ENCODE data around the gene LARP4B.
"Not testable (repeated sequence)": the region's sequence is repeated elsewhere in the genome, so short reads cannot be mapped to it uniquely, and the experiment has no call there.

LARP4B gene

GRCh38 chr10:784403-785088, 147.0 kb downstream of the LARP4B start:
- DNase-seq, result no peak

GRCh38 chr10:782751-783648, 148.5 kb downstream of the LARP4B start:
- no peak for DNase-seq

- DNase-seq, result no peak
Observed at GRCh38 chr10:780536-781524, 150.7 kb downstream of the LARP4B start.

- DNase-seq, result no peak
Observed at GRCh38 chr10:778626-779330, 152.7 kb downstream of the LARP4B start.

GRCh38 chr10:777913-778479, 153.5 kb downstream of the LARP4B start:
- DNase-seq, result no peak

GRCh38 chr10:776772-777171, 154.7 kb downstream of the LARP4B start:
- no peak for DNase-seq

- no peak for DNase-seq
Observed at GRCh38 chr10:775245-776075, 156.0 kb downstream of the LARP4B start.

GRCh38 chr10:774661-775244, 156.8 kb downstream of the LARP4B start:
- no peak for DNase-seq

GRCh38 chr10:774223-774622, 157.3 kb downstream of the LARP4B start:
- no peak for DNase-seq

GRCh38 chr10:773562-774161, 157.8 kb downstream of the LARP4B start:
- no peak for DNase-seq

- no peak for DNase-seq
Observed at GRCh38 chr10:772227-772637, 159.3 kb downstream of the LARP4B start.

GRCh38 chr10:771647-772046, 159.9 kb downstream of the LARP4B start:
- no peak for DNase-seq

- DNase-seq, result no peak
Observed at GRCh38 chr10:770975-771374, 160.5 kb downstream of the LARP4B start.

- not testable (repeated sequence) for DNase-seq
Observed at GRCh38 chr10:770048-770712, 161.3 kb downstream of the LARP4B start.

- no peak for DNase-seq
Observed at GRCh38 chr10:767794-768193, 163.7 kb downstream of the LARP4B start.

GRCh38 chr10:767211-767610, 164.3 kb downstream of the LARP4B start:
- DNase-seq, result no peak

GRCh38 chr10:761376-761775, 170.1 kb downstream of the LARP4B start:
- no peak for DNase-seq

GRCh38 chr10:760622-761021, 170.9 kb downstream of the LARP4B start:
- no peak for DNase-seq

GRCh38 chr10:759898-760477, 171.5 kb downstream of the LARP4B start:
- DNase-seq, result no peak
